A549 (cell line): ENCODE data around the gene UBE2D4. TPM values are rescaled to one million over a fixed set of nuclear protein-coding genes. Genes with fewer than 3 reads are reported as not detected.

ENCODE experiments used
- ATAC-seq, 2 experiments: fragments of 200-7000 bp in 1 of 2; fragments of >200 bp in 1 of 2; cut with Nextera tagmentation in 1 of 2; cut with Tn5 transposase in 1 of 2; 3 replicates each; pipeline versions ENCODE4 v1.8.0 to v1.9.1; 2018 to 2020; ENCODE audit warnings: mild to moderate bottlenecking in 1 of 2, moderate library complexity in 1 of 2
- CTCF ChIA-PET: fragments of 300-600 bp; sonication (Branson Sonifier 250); formaldehyde crosslinking; extraction: SDS; loops from one replicate; lab custom pipeline; 2021; ENCODE audit warnings: antibody characterized with exemption, inconsistent platforms; lab: Yijun Ruan, JAX
- POLR2A ChIA-PET: fragments of 350-600 bp; formaldehyde crosslinking; extraction: SDS; loops from one replicate; lab custom pipeline; 2021; ENCODE audit warnings: antibody characterized with exemption, inconsistent platforms; lab: Yijun Ruan, JAX
- DNase-seq, 2 experiments: peaks; one replicate each; pipeline versions ENCODE4 v3.0.0 to v3.0.0-alpha.2; 2011 to 2016; ENCODE audit warnings: low read depth in 1 of 2, low spot score in 1 of 2
- FAIRE-seq: peaks from 2 replicates; lab custom pipeline; 2011; peaks lifted over from hg19 to GRCh38; lab: Jason Lieb, UNC
- H3K27ac ChIP-seq, 2 experiments: fragments of >200 bp; sonication (Bioruptor Twin); formaldehyde crosslinking; 3 replicates each; pipeline ENCODE4 v1.5.1; 2016 to 2017
- H3K4me1 ChIP-seq: fragments of >200 bp; sonication (Bioruptor Twin); formaldehyde crosslinking; 3 replicates; pipeline ENCODE4 v1.6.1; 2016
- H3K4me2 ChIP-seq: fragments of >200 bp; sonication (Bioruptor Twin); formaldehyde crosslinking; 3 replicates; pipeline ENCODE4 v1.6.1; 2016
- H3K4me3 ChIP-seq: fragments of >200 bp; sonication (Bioruptor Twin); formaldehyde crosslinking; 3 replicates; pipeline ENCODE4 v1.5.1; 2016
- H3K9me3 ChIP-seq: fragments of >200 bp; sonication (Bioruptor Twin); formaldehyde crosslinking; 3 replicates; pipeline ENCODE4 v1.6.1; 2016
- CBX8 ChIP-seq: fragments of 200-600 bp; sonication (generic); IDR thresholded peaks from 2 replicates; pipeline ENCODE4 v1.6.1; 2016
- CEBPB ChIP-seq, 2 experiments: fragments of >200 bp in 1 of 2; sonication (Bioruptor Twin) in 1 of 2; formaldehyde crosslinking in 1 of 2; IDR thresholded peaks; 2 replicates each; pipeline ENCODE4 v1.6.1; 2012 to 2016
- CHD2 ChIP-seq: fragments of 150-350 bp; IDR thresholded peaks from 2 replicates; pipeline ENCODE4 v1.6.1; 2014; ENCODE audit warnings: low read length; ENCODE audit not compliant: partially characterized antibody
- EP300 ChIP-seq, 2 experiments: fragments of >200 bp; sonication (Bioruptor Twin); formaldehyde crosslinking; IDR thresholded peaks; 2 replicates in 1 of 2; 3 replicates in 1 of 2; pipeline ENCODE4 v1.6.1; 2016 to 2017
- ESRRA ChIP-seq: fragments of 150-350 bp; IDR thresholded peaks from 2 replicates; pipeline ENCODE4 v1.6.1; 2014; ENCODE audit warnings: mild to moderate bottlenecking, low read length, borderline replicate concordance
- FOSB ChIP-seq: fragments of 250-450 bp; sonication (Bioruptor Pico); IDR thresholded peaks from 2 replicates; pipeline ENCODE4 v1.5.0; 2020; ENCODE audit warnings: mild to moderate bottlenecking, moderate library complexity
- GATA3 ChIP-seq: IDR thresholded peaks from 2 replicates; pipeline ENCODE4 v1.6.1; 2012; ENCODE audit warnings: borderline replicate concordance
- KDM1A ChIP-seq: fragments of 200-600 bp; sonication (generic); IDR thresholded peaks from 2 replicates; pipeline ENCODE4 v1.6.1; 2016; ENCODE audit warnings: low read depth, mild to moderate bottlenecking
- KDM5A ChIP-seq: fragments of 200-600 bp; sonication (generic); IDR thresholded peaks from 2 replicates; pipeline ENCODE4 v1.6.1; 2016; ENCODE audit warnings: antibody characterized with exemption, mild to moderate bottlenecking
- NPAS2 ChIP-seq: fragments of 250-450 bp; sonication (Bioruptor Pico); IDR thresholded peaks from 2 replicates; pipeline ENCODE4 v1.8.0; 2022; ENCODE audit warnings: mild to moderate bottlenecking, moderate library complexity, borderline replicate concordance
- PHF8 ChIP-seq: fragments of 200-600 bp; sonication (generic); IDR thresholded peaks from 2 replicates; pipeline ENCODE4 v1.6.1; 2016; ENCODE audit warnings: low read depth, mild to moderate bottlenecking, antibody characterized with exemption, moderate library complexity, borderline replicate concordance
- POLR2AphosphoS2 ChIP-seq: conservative IDR thresholded peaks from 2 replicates; pipeline ENCODE4 v1.6.1; 2012; ENCODE audit warnings: low read length, improper control_type of control experiment, inconsistent platforms
- RNF2 ChIP-seq: fragments of 200-600 bp; sonication (generic); IDR thresholded peaks from 2 replicates; pipeline ENCODE4 v1.6.1; 2016; ENCODE audit warnings: low read depth, mild to moderate bottlenecking, antibody characterized with exemption, moderate library complexity, borderline replicate concordance
- TFCP2L1 ChIP-seq: fragments of 250-450 bp; sonication (Bioruptor Pico); IDR thresholded peaks from 2 replicates; pipeline ENCODE4 v1.5.0; 2021; ENCODE audit warnings: mild to moderate bottlenecking
- ZNF302 ChIP-seq: fragments of 250-450 bp; sonication (Bioruptor Pico); IDR thresholded peaks from 2 replicates; pipeline ENCODE4 v1.9.0; 2021; ENCODE audit warnings: inconsistent platforms, mild to moderate bottlenecking, moderate library complexity
- ZSCAN20 ChIP-seq: fragments of 250-450 bp; sonication (Bioruptor Pico); IDR thresholded peaks from 2 replicates; pipeline ENCODE4 v1.8.0; 2022; ENCODE audit warnings: mild to moderate bottlenecking, moderate library complexity
- WGBS: methylation state at CpG from one replicate; pipeline ENCODE4 v1.1.6; 2017; ENCODE audit errors: missing lambda C conversion rate; 5-methylcytosine and 5-hydroxymethylcytosine counted together
- polyA plus RNA-seq, 4 experiments: library from polyadenylated mRNA; depleted of rRNA in 3 of 4; stranded (reverse); fragments of >200 nt; fragmentation: RNase III in 1 of 4; extraction: RNeasy Plus Mini Kit Qiagen cat#74134 plus additional on column Dnase treatment in 1 of 4; gene quantifications; 2 replicates in 3 of 4; 3 replicates in 1 of 4; pipeline ENCODE4 v1.2.3, GENCODE V29; 2011 to 2017
- TF ChIP-seq, protein P1 (sequence below): fragments of 250-450 bp; sonication (Bioruptor Pico); IDR thresholded peaks from 2 replicates; pipeline ENCODE4 v1.5.0; 2021; ENCODE audit warnings: mild to moderate bottlenecking, moderate library complexity, borderline replicate concordance
- TF ChIP-seq, protein P2 (sequence below): IDR thresholded peaks from 2 replicates; pipeline ENCODE4 v1.6.1; 2012

The UBE2D4 gene
- polyA plus RNA-seq, 2 of the 4 experiments (the other 2 are of a cell fraction) = 8.4 to 14.0 TPM

DNA sequence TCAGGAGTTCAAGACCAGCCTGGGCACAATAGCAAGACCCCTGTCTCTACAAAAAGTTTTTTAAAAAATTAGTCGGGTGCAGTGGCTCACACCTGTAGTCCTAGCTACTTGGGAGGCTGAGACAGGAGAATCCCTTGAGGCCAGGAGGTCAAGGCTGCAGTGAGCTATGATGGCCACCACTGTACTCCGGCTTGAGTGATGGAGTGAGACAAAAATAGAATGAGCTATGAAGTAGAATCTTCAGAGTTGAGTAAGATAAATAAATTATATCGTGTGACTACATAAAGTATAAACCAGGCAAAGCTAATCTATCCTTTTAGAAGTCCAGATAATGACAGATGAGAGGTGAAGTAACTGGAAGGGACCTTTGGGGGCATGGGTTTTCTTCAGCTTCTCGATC lies 41.6 kb upstream of the UBE2D4 start:
- H3K9me3 ChIP-seq = no peaks in the 10 kb centered on the region
- no peak overlapping the region for H3K27ac ChIP-seq
- DNase-seq = no peak
- 86% methylated on average over 4 of the region's 4 CpGs for WGBS
- ChIA-PET POLR2A (no interaction called here), CTCF (interaction anchor here (0.7 to 1.8 kb wide), 5 partner anchors 12 to 79 kb away, joined by 3 to 6 read pairs (median 4); no protein-coding TSS in a partner anchor)
- no peak overlapping the region for H3K4me2 ChIP-seq
- H3K4me3 ChIP-seq = no peak overlapping the region
- H3K4me1 ChIP-seq = peaks cover 5% of the 10 kb centered on the region; the same call in 1 of the 3 replicates
- TF ChIP-seq GATA3 = no peak
- no peak for TF ChIP-seq TFCP2L1 (CRISPR knock-in tag)
- no peak for FAIRE-seq
- no peak for ATAC-seq

DNA sequence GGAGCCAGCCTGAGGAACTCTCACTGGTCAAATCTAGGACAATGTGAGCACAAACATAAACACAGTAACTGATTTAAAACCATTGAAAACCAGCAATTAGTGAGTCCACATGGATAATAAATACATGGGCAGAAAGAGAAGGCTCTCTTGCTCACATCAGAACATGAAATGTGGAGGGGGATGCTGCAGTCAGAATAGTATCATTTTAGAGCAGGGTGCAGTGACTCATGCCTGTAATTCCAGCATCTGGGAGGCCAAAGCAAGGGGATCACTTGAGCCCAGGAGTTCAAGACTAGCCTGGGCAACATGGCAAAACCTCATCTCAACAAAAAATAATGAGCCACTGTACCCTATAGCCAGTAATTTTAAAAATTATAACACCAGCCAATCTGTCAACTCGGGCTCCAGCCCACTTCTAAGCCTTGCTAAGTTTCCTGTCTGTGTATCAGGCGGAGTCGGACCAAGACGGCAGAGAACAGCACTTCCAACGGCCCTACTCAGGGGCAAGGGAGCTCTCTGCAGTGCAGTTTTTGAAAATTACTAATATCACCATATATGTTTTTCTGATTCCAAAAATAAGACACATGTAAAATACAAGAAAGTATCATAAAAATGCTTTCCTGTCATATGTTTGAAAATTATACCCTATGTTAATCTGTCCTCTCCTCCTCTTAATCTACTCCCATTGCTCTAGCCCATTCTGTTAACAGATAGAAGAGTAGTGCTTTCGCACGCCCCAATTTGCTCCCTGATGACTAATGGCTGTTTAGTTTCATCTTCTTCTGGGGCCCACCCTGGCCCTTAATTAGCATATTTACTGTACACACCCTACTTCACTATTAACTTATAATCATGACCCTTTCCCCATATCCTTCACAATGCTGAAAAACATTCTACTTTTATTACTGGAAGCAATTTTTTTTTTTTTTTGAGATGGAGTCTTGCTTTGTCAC lies 37.0 kb upstream of the UBE2D4 start:
- H3K4me3 ChIP-seq = no peak overlapping the region
- no peaks in the 10 kb centered on the region for H3K4me1 ChIP-seq
- 92% methylated on average over 7 of the region's 7 CpGs for WGBS
- DNase-seq (no peak), FAIRE-seq (no peak), ATAC-seq (no peak)
- H3K4me2 ChIP-seq = no peak overlapping the region
- ChIA-PET POLR2A (no interaction called here), CTCF (no interaction called here)
- H3K27ac ChIP-seq = no peak overlapping the region
- H3K9me3 ChIP-seq = no peaks in the 10 kb centered on the region
- TF ChIP-seq FOSB (CRISPR knock-in tag) (no peak), RNF2 (no peak), KDM5A (no peak), NPAS2 (CRISPR knock-in tag) (no peak), CHD2 (no peak), PHF8 (no peak), KDM1A (no peak), CBX8 (no peak), ZSCAN20 (no peak), ESRRA (no peak)
- TF ChIP-seq, protein P1, sequence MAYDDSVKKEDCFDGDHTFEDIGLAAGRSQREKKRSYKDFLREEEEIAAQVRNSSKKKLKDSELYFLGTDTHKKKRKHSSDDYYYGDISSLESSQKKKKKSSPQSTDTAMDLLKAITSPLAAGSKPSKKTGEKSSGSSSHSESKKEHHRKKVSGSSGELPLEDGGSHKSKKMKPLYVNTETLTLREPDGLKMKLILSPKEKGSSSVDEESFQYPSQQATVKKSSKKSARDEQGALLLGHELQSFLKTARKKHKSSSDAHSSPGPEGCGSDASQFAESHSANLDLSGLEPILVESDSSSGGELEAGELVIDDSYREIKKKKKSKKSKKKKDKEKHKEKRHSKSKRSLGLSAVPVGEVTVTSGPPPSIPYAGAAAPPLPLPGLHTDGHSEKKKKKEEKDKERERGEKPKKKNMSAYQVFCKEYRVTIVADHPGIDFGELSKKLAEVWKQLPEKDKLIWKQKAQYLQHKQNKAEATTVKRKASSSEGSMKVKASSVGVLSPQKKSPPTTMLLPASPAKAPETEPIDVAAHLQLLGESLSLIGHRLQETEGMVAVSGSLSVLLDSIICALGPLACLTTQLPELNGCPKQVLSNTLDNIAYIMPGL (CRISPR knock-in tag) = no peak

DNA sequence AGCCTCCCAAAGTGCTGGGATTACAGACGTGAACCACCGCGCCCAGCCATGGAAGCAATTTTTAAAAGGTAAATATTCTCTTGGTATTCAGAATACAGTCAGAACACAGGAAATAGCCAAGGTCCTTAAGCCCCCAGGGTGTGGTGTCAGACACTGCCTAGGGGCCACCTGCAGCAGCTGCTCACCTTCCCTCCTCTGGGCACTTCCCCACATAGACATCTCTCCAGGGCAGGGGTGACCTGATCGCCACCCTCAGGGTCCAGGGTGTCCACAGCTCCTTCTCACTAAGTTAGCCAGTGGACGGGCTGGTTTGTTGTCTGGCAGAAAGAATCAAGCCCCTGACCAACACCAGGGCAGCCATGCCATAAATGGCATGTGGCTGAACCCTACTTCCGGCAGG lies 35.8 kb upstream of the UBE2D4 start:
- ChIA-PET POLR2A (no interaction called here), CTCF (interaction anchor here (0.9 to 1.5 kb wide), 5 partner anchors 9 to 14 kb away, joined by 3 read pairs; no protein-coding TSS in a partner anchor)
- FAIRE-seq (no peak), ATAC-seq (no peak), DNase-seq (no peak)
- no peak overlapping the region for H3K4me2 ChIP-seq
- H3K9me3 ChIP-seq = no peaks in the 10 kb centered on the region
- H3K27ac ChIP-seq = no peak overlapping the region
- no peak overlapping the region for H3K4me3 ChIP-seq
- H3K4me1 ChIP-seq = no peaks in the 10 kb centered on the region
- no peak for TF ChIP-seq EP300 (IDR thresholded peaks at IDR 0.05)
- TF ChIP-seq, protein P2, sequence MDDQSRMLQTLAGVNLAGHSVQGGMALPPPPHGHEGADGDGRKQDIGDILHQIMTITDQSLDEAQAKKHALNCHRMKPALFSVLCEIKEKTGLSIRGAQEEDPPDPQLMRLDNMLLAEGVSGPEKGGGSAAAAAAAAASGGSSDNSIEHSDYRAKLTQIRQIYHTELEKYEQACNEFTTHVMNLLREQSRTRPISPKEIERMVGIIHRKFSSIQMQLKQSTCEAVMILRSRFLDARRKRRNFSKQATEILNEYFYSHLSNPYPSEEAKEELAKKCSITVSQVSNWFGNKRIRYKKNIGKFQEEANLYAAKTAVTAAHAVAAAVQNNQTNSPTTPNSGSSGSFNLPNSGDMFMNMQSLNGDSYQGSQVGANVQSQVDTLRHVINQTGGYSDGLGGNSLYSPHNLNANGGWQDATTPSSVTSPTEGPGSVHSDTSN = no peak
- TF ChIP-seq FOSB (CRISPR knock-in tag) = no peak
- no peak for TF ChIP-seq POLR2AphosphoS2
- no peak for TF ChIP-seq ZNF302
- no peak for TF ChIP-seq CEBPB (IDR thresholded peaks at IDR 0.05)
- 98% methylated on average over 6 of the region's 6 CpGs for WGBS
